ENCODE measurements around the gene LTA.

The LTA gene, protein sequence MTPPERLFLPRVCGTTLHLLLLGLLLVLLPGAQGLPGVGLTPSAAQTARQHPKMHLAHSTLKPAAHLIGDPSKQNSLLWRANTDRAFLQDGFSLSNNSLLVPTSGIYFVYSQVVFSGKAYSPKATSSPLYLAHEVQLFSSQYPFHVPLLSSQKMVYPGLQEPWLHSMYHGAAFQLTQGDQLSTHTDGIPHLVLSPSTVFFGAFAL

DNA sequence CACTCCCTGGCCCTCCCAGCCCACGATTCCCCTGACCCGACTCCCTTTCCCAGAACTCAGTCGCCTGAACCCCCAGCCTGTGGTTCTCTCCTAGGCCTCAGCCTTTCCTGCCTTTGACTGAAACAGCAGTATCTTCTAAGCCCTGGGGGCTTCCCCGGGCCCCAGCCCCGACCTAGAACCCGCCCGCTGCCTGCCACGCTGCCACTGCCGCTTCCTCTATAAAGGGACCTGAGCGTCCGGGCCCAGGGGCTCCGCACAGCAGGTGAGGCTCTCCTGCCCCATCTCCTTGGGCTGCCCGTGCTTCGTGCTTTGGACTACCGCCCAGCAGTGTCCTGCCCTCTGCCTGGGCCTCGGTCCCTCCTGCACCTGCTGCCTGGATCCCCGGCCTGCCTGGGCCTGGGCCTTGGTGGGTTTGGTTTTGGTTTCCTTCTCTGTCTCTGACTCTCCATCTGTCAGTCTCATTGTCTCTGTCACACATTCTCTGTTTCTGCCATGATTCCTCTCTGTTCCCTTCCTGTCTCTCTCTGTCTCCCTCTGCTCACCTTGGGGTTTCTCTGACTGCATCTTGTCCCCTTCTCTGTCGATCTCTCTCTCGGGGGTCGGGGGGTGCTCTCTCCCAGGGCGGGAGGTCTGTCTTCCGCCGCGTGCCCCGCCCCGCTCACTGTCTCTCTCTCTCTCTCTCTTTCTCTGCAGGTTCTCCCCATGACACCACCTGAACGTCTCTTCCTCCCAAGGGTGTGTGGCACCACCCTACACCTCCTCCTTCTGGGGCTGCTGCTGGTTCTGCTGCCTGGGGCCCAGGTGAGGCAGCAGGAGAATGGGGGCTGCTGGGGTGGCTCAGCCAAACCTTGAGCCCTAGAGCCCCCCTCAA, at the start of gene LTA:
Gene LTA, plus strand, starts transcription at position 249 of the 871 bp plus-strand sequence. Its CDS starts 454 bp downstream, at position 703.
- no peak for DNase-seq

DNA sequence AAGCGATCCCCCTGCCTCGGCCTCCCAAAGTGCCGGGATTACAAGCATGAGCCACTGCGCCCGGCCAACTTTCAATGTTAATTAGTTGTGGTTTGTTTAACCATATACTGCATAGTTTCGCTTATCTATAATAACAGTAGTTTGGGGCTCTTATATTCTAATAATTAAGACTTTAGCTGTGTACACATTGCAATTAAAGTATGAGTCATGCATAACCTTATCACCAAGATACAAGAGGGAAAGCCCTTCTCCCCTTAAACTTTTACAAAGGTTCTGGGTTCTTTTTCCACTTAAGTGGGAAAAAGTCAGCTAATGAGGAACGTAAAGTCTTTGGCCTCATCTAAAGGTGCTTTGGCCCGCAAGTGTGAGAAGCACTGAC, 46.5 kb upstream of the LTA start:
- DNase-seq: no peak

DNA sequence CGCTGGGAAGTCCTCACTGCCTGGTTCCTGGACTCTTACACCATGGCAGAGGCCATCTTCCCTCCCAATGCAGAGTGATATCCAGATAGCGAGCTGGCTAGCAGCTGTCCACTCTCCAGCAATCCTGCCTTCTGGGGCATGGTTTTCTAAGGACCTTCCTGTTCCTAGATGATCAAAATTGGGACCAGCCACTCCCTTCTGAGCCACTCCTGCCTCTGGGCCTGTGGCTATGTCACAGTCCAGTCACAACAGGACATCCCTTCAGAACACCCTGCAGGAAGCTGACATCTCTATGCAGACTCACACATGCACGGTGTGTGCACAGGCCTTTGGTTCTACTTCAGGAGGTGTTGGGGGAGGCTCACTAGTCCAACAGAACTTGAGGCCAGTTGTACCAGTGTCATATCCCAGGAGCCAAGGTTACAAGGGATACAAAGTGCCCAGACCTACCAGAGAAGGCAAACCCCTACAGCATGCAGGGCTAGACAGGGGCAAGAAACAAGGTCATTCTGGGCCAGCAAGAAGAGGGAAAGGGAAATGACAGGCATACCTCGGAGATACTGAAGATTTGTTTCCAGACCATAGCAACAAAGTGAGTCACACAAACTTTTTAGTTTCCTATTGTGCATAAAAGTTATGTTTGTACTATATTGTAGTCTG, 46.0 kb upstream of the LTA start:
- no peak for DNase-seq

DNA sequence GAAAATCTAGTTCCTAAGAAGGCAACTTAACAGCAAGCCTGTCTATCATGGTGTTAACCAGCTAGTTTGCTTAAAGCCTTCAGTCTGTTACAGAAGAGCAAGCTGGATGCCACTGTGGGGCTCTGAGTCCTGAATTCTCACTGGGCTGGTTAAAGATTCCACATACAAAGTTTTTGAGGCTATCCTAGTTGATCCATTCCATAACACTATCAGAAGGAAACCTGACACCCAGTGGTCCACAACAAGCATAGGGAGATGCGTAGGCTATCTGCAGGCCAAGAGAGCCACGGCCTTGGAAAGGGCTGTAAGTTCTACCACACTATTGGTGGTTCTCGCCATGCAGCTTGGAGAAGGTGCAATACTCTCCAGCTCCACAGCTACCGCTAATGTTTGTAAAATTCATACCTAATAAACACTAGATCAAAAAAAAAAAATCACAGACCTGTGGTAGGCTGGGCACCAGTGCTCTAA, 43.7 kb upstream of the LTA start:
- DNase-seq: no peak

DNA sequence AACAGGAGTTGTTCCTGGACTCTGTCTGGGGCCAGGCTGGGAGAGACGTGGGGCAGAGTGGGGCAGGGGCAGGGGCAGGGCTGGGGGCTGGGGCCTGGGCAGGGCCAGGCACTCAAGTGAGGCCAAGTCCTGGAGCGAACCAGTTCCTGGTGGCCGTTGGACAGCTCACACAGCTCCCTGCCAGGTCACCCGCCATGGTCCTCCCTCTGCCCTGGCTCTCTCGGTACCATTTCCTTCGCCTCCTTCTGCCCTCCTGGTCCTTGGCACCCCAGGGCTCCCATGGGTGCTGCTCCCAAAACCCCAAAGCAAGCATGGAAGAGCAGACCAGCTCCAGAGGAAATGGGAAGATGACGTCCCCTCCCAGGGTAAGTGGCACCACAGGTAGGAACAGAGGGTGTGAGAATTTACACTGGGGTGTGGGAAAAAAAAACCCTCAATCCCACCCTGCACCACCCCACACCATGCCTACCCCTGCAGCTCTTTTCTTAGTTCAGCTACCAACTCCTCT, 43.2 kb upstream of the LTA start, which contains the start of gene MCCD1:
Gene MCCD1, plus strand, starts transcription at position 142 of the 508 bp plus-strand sequence. Its CDS starts 53 bp downstream, at position 195.
- no peak for DNase-seq

DNA sequence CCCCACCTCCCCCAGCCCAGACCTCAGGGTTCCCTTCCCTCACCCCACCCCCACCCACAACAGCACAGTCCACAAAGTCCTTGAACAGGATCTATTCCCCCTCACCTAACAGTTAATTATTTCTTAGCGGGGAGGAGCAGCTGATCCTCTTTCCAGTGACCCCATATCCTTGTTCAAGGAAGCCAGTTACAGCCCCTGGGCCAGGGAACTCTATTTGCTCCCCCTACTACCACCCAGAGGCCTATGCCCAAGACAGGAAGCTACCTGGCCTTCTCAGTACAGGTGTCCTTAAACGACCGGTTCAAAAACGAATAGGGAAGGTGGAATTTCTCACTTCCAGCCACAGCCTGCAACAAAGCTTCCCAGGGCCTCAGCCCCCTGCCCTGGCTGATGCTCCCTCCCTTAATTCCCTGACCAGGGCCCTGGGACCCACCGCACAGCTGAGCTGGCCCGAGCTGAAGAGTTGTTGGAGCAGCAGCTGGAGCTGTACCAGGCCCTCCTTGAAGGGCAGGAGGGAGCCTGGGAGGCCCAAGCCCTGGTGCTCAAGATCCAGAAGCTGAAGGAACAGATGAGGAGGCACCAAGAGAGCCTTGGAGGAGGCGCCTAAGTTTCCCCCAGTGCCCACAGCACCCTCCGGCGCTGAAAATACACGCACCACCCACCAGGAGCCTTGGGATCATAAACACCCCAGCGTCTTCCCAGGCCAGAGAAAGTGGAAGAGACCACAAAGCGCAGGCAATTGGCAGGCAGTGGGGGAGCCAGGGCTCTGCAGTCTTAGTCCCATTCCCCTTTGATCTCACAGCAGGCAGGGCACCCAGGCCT, 42.5 kb upstream of the LTA start:
- DNase-seq: no peak

DNA sequence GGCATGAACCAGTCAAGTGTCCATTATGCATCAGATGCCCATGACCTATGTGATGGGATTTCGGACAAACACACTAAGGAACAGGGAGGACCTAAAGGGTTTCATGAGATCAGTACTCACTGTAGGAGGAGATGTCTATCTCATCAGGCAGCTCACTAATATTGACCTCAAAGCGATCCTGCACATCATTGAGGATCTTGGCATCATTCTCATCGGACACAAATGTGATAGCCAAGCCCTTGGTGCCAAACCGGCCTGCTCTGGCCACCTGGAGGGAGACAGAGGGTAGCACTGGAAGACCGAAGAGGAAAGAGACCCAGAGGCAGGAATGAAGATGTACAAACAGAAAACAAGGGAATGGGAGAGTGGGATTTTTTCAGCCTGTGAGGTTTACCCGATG, 41.4 kb upstream of the LTA start:
- DNase-seq: no peak

DNA sequence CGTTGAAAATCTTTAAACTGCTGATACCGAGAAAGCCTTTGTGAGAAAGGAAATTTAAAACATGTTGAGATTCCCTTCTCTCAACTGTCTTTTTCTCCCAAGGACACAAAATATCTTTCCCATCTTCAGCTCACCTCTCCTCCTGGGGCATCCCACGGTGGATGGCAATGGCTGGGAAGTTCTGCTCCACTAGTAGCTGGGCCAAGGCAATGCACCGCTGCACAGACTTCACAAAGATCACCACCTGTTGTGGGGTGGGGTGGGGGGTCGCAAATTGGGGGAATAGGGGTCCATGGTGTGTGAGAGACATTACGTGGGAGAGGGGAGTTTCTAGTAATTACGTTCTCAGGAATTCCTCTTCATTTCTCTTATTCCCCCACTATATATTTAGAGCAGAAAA, 40.9 kb upstream of the LTA start:
- DNase-seq: no peak

DNA sequence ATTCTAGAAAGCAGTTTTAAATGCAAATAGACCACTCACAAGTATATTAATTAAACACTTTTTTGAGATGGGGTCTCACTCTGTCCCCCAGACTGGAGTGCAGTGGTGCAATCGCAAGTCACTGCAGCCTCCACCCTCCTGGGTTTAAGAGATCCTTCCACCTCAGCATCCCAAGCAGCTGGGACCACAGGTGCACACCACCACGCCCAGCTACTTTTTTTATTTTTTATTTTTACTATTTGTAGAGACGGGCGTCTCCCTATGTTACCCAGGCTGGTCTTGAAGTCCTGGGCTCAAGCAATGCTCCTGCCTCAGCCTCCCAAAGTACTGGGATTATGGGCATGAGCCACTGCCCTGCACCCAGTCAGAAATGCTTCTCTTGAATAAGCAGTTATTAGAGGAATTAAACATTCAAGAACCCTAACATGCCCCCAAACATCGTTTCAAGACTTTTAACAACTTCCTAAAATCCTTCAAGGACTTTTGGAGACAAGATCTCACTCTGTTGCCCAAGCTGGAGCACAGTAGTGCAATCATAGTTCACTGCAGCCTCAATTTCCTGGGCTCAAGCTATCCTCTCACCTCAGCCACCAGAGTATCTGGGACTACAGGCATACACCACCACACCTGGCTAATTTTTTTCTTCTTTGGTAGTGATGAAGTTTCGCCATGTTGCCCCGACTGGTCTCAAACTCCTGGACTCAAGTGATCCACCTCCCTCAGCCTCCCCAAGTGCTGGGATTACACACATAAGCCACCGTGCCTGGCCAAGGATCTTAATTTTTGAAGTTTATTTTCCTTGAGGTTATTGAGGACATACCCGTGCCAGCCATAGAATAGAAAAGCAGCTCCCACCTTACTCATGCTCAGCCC, 40.1 kb upstream of the LTA start:
- DNase-seq: no peak

DNA sequence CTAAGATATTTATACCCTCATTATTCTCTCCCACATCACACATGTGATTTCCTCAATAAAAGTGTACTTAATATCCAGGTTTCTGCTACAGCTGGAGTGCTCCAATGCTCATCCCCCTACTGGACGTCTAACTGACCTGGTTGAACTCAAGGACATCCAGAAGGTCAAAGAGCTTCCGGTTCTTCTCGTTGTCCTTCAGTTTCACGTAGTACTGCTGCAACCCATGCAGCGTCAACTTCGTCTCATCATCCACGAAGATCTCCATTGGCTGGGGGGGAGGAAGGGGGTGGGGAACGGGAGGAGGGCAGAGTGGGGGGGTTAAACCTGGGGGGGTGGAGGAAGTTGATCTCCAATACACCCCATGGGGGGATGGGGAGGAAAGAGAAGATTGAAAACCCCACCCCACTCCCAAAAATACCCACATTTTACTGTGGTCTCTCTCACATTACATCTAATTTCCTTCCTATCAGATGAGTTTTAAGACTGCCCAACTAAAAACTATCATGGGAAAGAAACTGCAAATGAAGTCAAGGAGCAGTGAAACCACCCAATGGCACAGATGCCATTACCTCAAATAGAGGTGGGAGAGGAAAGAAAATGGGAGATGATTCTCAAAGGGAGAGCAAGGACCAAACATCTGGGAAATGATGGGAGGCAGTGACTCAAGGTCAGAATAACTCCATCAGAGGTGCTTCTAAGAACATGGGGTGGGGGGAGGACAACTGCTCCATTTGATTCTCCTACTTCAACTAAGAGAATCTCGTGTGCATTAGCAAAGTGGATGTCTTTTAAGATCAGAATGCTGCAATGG, 39.2 kb upstream of the LTA start:
- DNase-seq: no peak

DNA sequence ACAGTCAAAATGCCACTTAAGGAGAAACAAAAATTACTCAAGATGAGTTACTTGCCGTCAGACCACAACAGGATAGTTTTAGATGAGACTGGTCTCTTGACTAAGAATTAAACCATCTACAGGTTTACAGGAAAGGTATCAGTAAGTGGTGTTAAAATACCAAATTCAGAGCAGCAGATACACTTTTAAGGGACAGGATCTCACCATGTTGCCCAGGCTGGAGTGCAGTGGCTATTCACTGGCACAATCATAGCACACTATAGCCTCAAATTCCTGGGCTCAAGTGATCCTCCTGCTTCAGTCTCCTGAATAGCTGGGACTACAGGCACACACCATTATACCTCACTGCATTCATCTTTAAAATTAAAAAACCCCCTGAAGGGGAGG, 38.6 kb upstream of the LTA start:
- no peak for DNase-seq

DNA sequence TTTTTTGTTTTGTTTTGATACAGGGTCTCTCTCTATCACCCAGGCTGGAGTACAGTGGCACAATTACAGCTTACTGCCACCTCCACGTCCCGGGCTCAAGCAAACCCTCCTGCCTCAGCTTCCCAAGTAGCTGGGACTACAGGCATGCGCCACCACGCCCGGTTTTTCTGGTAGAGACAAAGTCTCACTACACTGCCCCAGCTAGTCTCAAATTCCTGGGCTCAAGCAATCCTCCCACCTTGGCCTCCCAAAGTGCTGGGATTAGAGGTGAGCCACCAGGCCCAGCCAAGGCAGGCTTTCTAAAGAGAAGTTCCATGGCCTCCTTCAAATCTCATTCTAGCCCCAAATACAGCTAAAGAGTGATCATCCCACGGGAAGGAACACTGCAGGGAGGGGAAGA, 38.1 kb upstream of the LTA start:
- DNase-seq: no peak

DNA sequence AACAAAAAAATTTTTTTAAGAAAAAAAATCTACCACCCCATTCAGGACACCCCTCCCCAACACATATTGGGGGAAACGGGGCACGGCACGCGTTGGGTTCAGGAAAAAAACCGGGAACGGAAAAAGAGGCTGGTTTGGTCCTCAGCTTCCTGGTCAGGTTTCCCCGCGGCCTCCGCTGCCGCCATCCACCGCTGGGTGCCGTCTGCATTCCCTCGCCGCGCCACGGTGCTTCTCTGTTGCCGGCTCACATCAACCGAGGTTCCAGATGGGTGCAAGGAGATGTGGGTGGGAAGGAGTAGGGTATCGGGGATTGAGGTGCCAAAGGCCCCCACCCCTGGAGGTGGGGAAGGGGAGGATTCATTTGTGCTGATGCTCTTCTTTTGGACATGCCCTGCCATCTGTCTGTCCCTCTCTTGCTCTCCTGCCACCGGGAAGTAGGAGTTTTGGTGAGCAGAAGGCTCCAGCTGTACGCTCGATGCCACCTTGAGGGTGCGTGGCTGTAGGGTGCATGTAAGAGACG, 37.5 kb upstream of the LTA start:
- no peak for DNase-seq

DNA sequence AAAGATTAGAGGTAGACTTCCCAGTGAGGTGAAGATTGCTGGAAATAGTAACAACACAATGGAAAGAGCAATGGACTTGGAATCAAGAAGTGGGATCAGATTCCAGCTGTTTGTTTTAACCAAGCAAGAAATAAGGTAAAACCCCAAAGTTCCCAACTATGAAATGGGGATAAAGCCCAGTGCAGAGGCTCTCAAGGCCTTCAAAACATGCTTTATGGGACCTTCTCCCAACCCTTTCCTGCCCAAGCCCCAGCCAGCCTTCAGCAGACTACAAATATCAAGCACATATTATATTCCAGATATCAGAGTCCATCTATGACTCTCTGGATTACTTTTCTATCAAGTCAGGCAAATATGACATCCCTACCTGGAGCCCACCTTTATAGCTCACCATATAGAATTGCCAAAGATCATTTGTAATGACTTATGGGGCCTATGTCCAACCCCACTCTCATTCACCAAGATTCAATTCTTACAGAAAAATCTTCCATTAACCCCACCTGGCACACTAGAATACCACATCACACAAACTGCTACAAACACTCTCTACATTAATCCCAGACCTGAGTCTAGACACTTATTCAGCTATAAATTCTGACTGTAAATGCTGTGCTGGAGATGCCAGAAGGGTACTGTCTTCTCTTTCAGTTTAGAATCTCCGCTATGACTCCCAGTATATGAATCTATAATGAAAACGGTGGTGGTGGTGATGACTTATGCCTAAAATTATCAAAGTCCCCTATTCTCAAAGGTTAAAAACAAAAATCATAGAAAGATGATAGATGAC, 36.4 kb upstream of the LTA start:
- no peak for DNase-seq

DNA sequence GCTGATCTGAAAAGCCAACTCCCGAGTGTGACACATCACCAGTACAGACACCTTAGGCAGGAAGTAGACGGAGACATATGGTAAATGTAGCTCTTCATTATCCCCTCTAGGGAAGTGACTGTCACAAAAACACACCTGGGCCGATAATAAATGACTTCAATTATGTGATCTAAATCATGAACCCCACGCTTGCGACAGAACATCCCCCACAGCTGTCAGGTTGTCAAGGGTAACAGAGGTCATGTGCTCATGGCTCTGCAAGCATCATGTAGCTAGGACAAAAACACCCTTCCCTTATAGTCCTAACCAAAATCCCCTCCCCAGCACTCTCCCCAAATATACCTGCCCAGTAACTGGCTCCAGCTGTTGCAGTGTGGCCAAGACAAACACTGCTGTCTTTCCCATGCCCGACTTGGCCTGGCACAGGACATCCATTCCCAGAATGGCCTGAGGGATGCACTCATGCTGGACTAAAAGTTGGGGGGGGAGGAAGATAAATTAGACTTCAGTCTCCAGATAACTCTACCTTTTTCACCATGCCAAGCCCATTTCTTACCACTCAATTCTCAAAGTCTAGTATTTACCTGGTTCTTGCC, 33.2 kb upstream of the LTA start:
- DNase-seq: no peak

DNA sequence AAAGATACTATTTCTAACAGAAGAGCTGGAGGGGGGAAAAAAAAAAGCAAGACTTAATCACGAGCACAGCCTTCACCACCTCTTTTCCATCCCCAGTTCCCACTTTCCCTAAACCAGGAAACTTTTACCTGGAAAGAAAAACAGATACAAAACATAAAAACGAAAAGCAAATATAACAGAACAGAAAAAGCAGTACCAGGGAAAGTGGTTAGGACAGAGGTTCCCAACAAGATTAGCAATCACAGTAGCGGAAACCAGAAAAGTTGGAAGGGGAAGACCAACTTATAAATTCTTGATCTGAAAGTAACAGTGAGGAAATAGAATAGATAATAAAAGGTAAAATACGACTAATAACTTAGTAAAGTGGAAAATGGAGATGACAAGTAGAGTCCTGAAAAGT, 31.4 kb upstream of the LTA start:
- no peak for DNase-seq

DNA sequence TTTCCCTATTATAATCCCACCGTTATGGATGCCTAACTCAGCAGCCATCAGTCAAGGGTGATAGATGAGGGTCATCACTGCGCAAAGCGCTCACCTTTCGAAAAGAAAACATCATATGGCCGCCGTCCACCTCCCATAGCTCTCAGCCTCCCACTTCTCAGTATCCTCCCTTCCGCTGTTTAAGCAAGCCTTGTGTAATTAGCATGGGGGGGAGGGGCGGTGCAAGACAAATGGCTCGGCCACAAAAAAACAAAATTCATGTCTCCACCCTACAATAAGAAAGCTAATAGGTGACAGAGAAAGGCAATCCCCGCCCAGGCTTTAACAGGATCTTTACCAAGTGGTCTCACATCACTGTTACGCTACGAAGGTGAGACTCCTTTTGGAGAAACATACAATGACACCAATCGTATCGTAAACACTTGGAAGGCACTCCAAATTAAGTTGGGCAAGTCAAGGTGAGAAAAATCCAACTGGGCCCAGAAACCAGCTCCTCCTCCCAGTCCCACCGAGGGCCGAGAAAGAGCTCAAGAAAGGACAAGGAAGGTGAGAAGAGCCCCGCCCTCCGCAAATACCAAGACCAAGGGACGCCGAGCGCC, 30.9 kb upstream of the LTA start:
- no peak for DNase-seq

DNA sequence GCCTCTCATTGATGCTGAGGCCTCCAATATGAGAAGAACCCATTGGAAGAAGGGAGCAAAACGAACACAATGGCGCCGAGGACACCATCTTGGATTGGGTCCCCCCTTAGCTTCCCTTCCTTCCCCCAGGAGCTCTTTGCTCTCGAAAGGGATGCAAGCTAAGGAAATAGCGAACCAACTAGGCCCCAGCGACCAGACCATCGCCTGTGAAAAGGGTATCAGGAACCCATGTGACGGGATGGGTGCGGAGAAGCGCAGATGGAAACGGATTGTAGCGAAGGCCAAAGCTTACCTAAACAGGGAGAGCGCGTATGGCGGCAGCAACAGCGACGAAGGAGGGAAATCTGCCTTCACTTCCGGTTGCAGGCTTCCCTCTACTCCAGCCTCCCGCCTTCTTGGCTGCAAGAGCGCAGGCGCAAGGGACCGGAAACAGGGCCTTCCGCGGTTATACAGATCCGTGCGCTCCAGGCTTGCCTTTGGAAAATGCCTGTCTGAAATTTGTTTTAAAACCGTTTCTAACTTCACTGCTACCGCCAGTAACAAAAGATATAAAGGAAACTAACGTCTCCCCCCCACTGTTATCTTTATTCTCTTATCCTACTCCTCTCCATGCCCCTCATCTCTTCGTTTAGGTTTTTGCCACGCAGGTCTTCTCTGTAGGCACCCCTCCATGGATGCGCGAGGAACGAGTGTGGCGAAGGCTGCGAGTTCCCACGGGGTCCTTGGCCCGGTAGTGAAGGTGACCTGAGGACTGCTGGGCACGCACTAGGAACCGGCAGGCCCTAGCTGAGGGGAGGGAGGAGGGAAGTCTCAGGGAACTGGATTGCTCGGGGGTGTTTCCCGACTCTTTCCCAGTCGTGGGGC, 30.2 kb upstream of the LTA start, which contains the start of gene DDX39B:
Gene DDX39B, minus strand, starts transcription at position 346 of the 864 bp plus-strand sequence. CDS start 1,471 bp downstream, outside the sequence.
- DNase-seq: peak; percentile 90

Measured in NCI-H1092 (cell line).